ENCODE measurements around the gene STRN.
"Not testable (repeated sequence)": the region's sequence is repeated elsewhere in the genome, so short reads cannot be mapped to it uniquely, and the experiment has no call there.

The STRN gene

DNA sequence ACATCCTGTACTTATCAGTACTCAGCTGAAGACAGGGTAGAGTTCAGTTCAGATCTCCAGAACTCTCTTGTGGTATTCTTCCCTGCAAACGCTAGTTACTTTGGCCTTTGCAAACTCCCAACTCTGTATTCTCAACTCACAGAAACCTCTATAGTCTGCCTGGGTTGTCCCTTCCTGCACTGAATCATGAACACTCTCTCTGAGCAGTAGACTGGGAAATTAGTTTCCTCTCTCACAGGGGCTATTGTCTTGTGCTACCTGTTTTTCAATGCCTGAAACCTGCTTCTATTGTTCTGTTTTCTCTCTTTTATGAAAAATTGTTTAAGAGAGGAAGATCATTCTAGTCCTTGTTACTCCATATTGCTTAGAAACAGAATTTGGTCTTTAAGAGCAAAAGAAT is 135.2 kb downstream of the STRN start:
- DNase-seq: no peak

DNA sequence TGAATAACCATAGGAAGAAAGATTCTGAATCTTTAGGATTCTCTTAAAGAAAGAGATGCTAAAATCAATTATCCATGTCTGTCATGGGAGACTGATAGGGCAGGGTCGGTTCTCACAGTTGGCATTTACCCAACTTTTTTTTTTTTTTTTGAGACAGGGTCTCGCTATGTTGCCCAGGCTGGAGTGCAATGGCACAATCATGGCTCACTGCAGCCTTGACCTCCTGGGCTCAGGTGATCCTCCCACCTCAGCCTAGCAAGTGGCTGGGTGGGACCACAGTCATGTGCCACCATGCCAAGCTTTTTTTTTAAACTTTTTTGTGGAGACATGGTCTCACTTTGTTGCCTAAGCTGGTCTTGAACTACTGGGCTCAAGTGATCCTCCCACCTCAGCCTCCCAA is 141.7 kb downstream of the STRN start:
- not testable (repeated sequence) for DNase-seq

DNA sequence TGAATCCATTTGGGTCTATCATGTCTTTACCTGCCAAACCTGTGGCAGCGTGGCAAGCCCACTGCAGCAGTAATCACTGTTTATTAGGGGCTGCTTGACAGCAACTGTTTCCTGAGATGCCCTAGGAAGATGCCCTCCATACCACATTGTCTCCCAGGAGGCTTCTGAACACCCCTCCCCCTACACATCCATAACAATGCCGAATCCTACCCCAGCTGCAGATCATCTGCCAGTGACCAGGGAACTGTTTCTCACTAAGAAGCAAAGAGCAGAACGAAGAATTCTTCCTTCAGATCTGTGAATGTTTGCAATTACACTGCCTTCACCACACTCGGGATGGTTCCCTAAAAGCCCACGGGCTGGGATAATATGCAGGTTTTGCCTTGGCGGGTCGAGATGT is 142.1 kb downstream of the STRN start:
- no peak for DNase-seq

DNA sequence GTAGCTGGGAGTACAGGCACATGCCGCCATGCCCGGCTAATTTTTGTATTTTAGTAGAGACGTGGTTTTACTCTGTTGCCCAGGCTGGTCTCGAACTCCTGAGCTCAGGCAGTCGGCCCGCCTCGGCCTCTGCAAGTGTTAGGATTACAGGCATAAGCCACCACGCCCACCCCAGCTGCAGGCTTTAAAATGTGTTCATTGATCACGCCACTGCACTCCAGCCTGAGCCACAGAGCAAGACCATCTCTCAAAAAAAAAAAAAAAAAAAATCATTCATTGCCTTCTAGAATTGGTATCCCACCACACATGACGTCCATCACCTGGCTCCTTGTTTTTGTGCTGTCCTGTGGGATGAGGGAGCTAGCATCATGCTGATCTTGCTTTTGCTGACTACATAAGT is 142.5 kb downstream of the STRN start:
- no peak for DNase-seq

DNA sequence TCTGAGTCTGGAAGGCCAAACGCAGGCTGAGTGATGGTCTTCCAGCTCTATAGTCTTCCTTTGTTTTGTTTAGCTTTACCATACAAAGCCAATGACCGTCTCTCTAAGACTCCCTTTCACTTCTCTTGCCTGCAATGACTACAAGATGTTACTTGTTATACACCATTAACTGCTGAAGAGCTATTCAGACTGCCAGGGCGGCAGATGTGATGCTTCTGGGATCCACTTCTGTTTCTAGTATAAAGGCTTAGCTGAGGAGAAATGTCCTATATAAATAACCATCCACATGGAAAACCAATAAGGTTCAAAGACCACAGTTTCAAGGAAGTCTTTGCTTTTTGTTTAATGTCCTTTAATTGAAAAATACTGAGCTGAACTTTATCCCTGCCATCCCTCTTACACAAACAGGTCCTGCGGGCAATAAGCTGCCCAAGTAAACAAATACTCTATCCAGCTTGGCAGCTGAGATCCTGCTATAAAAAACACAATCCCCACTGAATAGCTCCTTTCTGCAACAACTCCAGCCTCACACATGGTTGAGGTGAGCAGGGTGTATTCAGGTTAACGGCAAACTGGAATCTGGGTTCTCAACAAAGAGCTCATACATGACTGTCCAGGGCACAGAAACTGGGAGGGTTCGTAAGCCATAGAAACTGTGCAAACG is 145.3 kb downstream of the STRN start:
- no peak for DNase-seq

DNA sequence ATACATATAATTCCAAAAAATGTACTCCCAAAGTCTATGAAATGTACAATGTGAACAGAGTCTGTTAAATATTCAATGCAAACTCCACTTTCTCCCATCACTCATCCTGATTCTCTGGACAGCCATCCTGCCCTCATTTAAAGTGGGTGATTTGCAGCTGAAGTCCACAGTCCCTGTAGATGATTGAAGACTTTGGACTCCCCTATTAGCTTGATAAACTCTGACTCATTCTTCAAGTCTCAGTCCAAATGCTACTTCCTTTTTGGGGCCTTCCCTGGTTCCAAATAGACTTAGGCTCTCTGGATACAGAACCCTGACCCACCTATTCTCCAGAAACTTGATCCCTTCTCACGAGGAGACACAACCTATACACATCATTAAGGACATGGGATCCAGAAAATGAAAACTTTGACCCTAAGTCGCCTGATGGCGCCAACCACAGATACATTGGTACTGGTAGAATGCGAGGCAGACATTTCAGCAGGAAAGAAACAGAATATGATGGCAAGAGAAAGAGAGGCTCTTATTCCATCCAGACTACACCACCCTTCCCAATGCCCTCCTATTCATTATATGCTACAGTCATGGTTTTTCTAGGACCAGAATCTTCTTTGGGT is 147.1 kb downstream of the STRN start:
- DNase-seq: no peak

DNA sequence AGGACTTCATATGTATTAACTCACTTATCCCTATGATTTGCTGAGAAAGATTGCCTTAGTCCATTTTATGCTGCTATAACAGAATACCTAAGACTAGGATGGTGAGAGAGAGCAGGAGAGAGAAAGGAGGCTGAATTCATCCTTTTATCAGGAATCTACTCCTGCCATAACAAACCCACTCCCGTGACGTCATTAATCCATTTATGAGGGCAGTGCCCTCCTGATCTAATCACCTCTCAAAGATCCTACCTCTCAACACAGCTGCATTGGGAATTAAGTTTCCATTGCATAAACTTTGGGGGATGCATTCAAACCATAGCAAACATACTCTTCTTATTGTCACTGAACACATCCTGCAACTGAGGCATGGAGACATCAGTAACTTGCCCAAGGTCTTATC is 147.8 kb downstream of the STRN start:
- no peak for DNase-seq

DNA sequence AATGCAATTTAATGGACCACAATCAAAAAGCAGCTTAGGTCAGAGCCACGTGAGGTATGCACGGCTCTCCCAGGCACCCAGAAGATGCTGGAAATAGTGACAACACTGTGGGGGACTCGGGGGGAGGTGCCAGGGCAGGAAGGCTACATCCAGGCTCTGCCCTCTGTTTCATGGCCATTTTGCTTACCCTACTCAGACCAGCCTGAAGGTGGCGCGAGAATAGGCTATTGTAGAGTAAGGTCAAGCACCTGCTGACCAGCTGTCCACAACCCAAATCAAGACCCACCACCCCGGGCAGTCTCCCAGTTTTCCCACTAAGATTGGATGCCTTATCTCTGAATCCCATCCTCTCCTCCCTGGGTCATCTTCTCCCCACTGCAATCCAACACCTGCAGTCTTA is 154.1 kb downstream of the STRN start:
- DNase-seq: no peak

DNA sequence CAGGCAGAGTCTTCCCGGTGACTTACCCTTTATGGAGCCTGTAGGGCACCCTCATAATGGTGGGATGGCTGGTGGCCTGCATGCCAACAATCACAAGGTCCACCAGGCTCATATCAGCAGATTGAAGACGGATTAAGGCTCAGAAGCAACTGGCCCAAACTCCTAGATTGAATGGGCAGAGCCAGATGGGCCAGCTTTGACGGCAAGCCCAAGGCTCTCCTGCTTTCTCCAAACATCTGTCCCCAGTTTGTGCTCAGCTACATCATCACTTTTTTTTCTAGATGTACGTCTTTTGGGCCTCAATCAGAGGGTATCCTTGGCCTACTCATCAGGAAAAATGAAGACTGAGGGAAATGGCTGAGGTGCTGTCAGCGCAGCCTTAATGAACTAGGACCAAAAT is 155.3 kb downstream of the STRN start:
- DNase-seq: no peak

DNA sequence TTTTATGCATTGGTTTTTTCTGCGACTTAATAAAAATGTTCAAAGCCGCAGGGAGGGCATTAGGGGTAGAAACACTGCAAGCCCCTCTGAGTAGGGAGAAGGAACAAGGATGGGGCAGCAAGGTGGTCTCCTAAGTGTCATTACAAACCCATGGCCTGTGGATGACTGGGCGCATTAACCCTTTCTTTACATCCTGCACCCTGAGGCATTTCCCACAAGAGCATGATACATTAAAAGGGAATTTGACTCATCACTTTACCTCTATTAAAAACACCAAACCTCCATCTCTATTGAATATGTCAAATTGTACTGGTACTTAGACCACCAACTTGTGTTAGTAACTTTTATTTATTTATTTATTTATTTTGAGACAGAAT is 157.3 kb downstream of the STRN start:
- no peak for DNase-seq

DNA sequence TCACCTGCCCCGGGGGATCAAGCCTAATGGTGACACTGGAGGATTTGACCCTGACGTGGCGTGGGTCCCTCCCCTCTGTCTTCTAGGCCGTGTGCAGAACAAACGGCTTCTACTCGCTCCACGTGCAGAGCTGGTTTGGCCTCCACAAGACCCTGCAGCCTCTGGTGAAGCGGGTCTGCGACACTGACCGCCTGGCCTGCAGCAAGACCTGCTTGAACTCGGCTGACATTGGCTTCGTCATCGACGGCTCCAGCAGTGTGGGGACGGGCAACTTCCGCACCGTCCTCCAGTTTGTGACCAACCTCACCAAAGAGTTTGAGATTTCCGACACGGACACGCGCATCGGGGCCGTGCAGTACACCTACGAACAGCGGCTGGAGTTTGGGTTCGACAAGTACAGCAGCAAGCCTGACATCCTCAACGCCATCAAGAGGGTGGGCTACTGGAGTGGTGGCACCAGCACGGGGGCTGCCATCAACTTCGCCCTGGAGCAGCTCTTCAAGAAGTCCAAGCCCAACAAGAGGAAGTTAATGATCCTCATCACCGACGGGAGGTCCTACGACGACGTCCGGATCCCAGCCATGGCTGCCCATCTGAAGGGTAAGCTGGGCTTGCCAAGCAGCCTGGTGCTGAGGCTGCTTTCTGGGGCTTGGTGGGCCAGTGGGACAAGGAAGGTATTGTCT is 157.8 kb downstream of the STRN start:
- no peak for DNase-seq

DNA sequence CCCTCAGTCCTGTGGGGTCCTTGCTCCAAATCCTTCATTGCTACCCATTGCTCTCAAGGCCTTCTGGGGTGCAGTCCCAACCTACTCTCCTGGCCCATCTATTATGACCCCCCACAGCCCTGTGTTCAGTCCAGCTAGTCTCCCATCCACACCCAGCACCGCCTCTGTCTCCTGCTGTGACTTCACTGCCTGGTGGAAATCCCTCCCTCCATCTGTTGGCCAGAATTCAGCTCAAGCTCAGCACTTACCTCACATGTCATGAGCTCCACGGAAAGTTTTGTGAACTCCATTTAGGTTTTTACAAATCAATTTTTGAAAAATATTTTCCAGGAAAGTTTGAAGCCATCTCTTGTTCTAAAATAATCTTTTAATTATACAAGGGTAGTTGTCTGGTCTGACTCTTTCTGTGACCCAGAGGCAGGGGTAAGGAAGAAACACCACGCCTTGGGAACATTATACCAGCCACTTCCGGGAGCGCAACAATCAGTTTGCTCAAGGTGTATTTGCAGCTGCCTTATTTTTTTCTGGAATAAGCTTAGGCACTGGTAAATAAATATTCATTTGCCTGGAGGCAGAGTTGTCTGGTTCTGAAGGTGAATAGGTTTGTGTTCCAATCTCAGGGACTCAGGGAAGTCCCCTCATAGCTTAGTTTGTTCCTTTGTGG is 159.0 kb downstream of the STRN start:
- no peak for DNase-seq

DNA sequence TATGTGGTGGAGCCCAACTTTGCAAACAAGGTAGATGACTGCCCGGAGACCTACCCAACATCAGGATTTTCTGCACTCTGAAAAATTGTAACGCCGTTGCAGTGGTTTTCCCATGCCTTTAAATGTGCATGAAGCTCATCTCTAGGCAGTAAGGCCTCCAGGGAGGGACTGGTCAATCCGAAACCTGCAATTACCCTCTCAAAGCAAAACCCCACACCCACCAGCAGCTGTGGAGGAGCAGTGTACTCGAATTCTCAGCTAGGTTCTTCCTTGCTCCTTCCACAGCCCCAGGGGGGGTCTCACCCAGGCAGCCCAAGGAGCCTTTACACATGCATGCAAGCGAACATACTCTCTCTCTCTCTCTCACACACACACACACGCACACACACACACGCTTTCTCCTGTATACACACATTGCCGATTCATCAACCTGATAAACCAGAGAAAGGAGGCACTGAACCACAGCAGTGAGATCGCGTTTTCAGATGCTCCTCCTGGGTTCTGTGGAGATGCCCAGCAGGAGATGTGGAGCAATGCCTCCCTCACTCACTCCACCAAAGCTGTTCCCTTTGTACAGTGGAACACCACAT is 160.6 kb downstream of the STRN start:
- no peak for DNase-seq

DNA sequence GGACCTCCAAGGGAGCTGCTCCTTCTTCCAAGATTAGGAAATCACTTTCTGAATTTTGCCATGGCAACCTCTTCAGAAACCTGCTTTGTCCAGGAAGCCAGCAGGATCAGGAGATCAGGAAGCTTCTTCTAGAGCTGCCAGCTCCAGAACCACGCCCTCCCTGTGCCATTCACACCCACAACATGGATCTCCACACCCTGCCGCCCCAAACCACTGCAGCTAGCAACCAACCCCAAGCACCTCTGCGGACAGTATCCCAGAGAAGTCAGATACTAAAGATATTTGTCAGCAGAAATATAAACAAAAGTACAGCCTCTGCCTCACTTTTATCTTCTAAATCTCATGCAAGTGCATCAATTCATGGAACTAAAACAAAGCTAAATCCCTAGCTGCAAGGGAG is 163.4 kb downstream of the STRN start:
- DNase-seq: no peak

DNA sequence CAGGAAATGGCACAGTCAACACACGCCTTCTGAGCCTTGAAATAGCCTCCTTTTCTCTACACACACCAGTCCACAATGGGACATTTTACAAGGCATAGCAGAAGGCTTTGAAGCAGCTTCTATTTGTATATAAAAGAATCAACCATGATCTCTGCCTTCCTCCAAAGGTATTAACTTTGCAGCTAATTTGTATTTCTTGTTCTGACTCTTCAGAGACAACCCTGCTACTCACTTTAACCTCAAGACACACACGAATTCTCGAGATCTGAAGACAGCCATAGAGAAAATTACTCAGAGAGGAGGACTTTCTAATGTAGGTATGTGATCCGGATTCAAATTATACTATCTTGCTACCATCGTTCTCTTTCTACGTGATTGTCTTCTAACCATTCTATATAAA is 165.2 kb downstream of the STRN start:
- DNase-seq: no peak

DNA sequence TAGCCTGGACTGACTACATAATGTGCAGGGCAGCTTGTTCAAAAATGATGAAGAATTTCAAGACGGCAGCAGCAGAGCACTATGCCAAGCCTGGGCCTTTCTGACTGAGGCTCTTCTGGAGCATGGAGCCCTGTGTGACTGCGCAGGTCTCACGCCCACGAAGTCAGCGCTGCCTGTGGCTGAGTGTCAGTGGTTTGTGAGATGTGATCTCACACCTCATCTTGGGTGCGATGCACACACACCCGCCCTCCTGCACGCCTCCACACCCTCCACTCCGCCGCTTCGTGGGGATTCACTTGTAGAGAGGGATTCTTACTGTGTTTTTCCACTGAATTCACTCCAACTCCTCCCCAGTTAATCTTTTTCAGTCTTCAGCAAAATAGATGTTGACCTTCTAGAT is 166.0 kb downstream of the STRN start:
- DNase-seq: no peak

DNA sequence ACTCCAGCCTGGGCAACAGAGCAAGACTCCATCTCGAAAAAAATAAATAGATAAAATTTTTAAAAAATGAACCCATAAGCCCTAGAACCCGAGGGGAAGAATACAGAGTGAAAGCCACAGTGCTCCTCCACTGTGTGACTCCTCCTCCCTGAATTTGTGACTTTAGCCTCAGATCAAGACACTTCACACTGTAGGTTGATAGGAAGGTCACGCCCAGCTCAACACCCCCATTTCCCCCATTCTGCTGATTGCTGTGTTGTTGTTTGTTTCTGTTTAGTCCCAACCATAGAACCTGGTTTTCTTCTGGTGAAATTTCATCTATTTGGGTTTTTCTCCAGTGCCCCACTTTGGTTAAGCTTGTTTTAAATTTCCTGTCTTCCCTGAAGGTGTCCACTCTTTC is 167.6 kb downstream of the STRN start:
- no peak for DNase-seq

DNA sequence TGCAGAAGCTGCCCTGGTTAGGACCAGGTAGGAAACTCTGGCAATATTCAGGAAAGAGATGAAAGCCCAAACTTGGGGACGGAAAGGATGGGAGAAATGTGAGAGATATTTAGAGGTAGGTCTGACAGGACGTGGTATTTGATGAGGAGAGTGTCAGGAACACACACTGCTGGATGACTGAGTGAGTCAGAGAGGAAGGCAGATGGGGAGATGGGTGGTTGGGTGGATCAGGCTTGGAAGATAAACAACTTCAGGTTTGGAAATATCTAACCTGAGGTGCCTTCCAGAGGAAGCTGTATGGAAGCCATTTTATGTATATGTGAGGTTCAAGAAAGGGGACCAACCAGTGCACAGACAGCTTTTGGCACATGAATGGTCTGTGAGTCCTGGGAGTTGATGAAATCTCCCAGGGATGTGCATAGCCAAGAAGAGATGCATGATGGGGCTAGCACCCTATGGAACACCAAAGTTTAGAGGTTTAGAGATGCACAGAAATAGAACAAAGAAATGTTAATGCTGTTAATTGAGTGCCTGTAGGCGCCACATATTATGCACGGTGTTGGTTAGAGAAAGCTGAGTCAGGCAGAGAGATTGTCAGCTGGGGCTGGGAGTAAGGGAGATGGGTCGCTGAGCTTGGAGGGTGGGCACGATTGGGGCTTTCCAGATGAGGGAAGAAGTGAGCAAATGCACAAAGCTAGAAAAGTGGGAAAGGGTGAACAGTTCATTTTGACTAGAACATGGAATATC is 168.8 kb downstream of the STRN start:
- DNase-seq: no peak
